Testis (tissue), 2 donors: ENCODE data around the gene ATP13A2.

Source experiments
- CTCF ChIP-seq, 3 experiments: fragments of 450-650 bp in 2 of 3; fragments of 200-600 bp in 1 of 3; sonication (generic) in 1 of 3; IDR thresholded peaks; one replicate each; pipeline ENCODE4 v1.5.1; 2016 to 2019; ENCODE audit warnings: antibody characterized with exemption in 3 of 3, mild to moderate bottlenecking in 2 of 3, moderate library complexity in 1 of 3
- POLR2A ChIP-seq: fragments of 450-650 bp; IDR thresholded peaks from one replicate; pipeline ENCODE4 v1.6.1; 2017; ENCODE audit warnings: antibody characterized with exemption, mild to moderate bottlenecking, moderate library complexity

- TF ChIP-seq POLR2A (no peak), CTCF (IDR thresholded peaks at IDR 0.05) (no peak)
Observed at GRCh38 chr1:17021896-17022295, 10.2 kb upstream of the ATP13A2 start.
